ENCODE results near the gene TPM3. TPM values are rescaled to one million over a fixed set of nuclear protein-coding genes. Genes with fewer than 3 reads are reported as not detected.
A peak's percentile ranks its signal among the peaks of the same experiment; 100 is the strongest.
"Not testable (repeated sequence)": the region's sequence is repeated elsewhere in the genome, so short reads cannot be mapped to it uniquely, and the experiment has no call there.

The TPM3 gene
- total and polyA plus RNA-seq, 8 donors = 32.7 to 364 (median 209) TPM

- peaks cover 57 to 80% (median 75%) of the 10 kb centered on the region in 4 donors for H3K36me3 ChIP-seq
These were observed 15.4 kb upstream of the TPM3 start for GRCh38 chr1:154207262-154207661.

GRCh38 chr1:154206196-154206595 is 14.3 kb upstream of the TPM3 start, which contains the start of gene CFAP141:
CFAP141 (minus strand) TSS chr1:154206333; CDS start chr1:154206307, 26 bp downstream.
- Histone ChIP-seq H3K27ac (no peak within 1 kb of the TSS), H3K4me1 (no peaks in the 10 kb centered on the region), H3K9me3 (no peaks in the 10 kb centered on the region), H3K4me3 (no peak within 1 kb of the TSS), H3K36me3 (peaks cover 47 to 69% (median 64%) of the 10 kb centered on the region in 4 donors), H3K27me3 (no peaks in the 10 kb centered on the region)
- intact Hi-C loops (cut with DNase I; ENCODE audit: low total_unique reads) = loop anchor here (10.0 kb wide), 1 partner anchor 59 kb away; no protein-coding TSS in a partner anchor
- DNase-seq = peak in 1 of 2 donors; percentile 36
- 85 to 93% (median 86%) methylated on average over 1 of the region's 1 CpG for whole genome bisulfite sequencing, 5 donors
- TF ChIP-seq EP300 (IDR thresholded peaks at IDR 0.05) = no peak
- TF ChIP-seq POLR2A (IDR thresholded peaks at IDR 0.05) = no peak
- TF ChIP-seq POLR2AphosphoS5 (IDR thresholded peaks at IDR 0.05) = no peak
- TF ChIP-seq CTCF (IDR thresholded peaks at IDR 0.05) = no peak

More at GRCh38 chr1:154207262-154207661, 15.4 kb upstream of the TPM3 start:
- H3K9me3 ChIP-seq = no peaks in the 10 kb centered on the region
- intact Hi-C loops (cut with DNase I; ENCODE audit: low total_unique reads) = loop anchor here (10.0 kb wide), 1 partner anchor 58 kb away; no protein-coding TSS in a partner anchor
- no peak overlapping the region for H3K4me3 ChIP-seq
- DNase-seq = no peak
- no peak overlapping the region for H3K27ac ChIP-seq
- no peaks in the 10 kb centered on the region for H3K27me3 ChIP-seq
- H3K4me1 ChIP-seq = no peaks in the 10 kb centered on the region
- WGBS, 5 donors = 84 to 89% (median 87%) methylated on average over 9 of the region's 9 CpGs
- TF ChIP-seq POLR2A (IDR thresholded peaks at IDR 0.05) (no peak), POLR2AphosphoS5 (IDR thresholded peaks at IDR 0.05) (no peak), CTCF (IDR thresholded peaks at IDR 0.05) (no peak), EP300 (IDR thresholded peaks at IDR 0.05) (no peak)

- H3K4me3 ChIP-seq, H3K27me3 ChIP-seq, H3K9me3 ChIP-seq, H3K4me1 ChIP-seq, H3K27ac ChIP-seq, DNase-seq: not testable (repeated sequence)
- 90 to 94% (median 93%) methylated on average over 11 of the region's 11 CpGs for WGBS, 5 donors
- peaks cover 44 to 65% (median 60%) of the 10 kb centered on the region in 4 donors for H3K36me3 ChIP-seq
- intact Hi-C loops (cut with DNase I; ENCODE audit: low total_unique reads) = loop anchor here (10.0 kb wide), 1 partner anchor 59 kb away; no protein-coding TSS in a partner anchor
These were observed 13.9 kb upstream of the TPM3 start for GRCh38 chr1:154205778-154206177.

GRCh38 chr1:154199563-154199879 is 7.6 kb upstream of the TPM3 start:
- peaks cover 0 to 3% (median 0%) of the 10 kb centered on the region in 4 donors for H3K36me3 ChIP-seq
- 45 to 77% (median 67%) methylated on average over 3 of the region's 3 CpGs for WGBS, 5 donors
- no peak overlapping the region for H3K4me3 ChIP-seq
- no peak for DNase-seq
- peaks cover 0 to 15% (median 7%) of the 10 kb centered on the region in 4 donors for H3K4me1 ChIP-seq
- no peak for TF ChIP-seq POLR2AphosphoS5 (IDR thresholded peaks at IDR 0.05)
- TF ChIP-seq POLR2A (IDR thresholded peaks at IDR 0.05) = no peak
- TF ChIP-seq EP300 (IDR thresholded peaks at IDR 0.05) = no peak
- no peak for TF ChIP-seq CTCF (IDR thresholded peaks at IDR 0.05)
- no peaks in the 10 kb centered on the region for H3K9me3 ChIP-seq
- H3K27ac ChIP-seq = peak overlapping the region in 3 of 5 donors; percentile 20 to 38 (median 37)
- no peaks in the 10 kb centered on the region for H3K27me3 ChIP-seq
- intact Hi-C loops (cut with DNase I; ENCODE audit: low total_unique reads) = no loop called here

Measured in stomach (tissue), 9 donors.